Prostate gland (tissue), 2 donors: Measurements from ENCODE around the gene ATXN2.

Source experiments
- POLR2AphosphoS5 ChIP-seq: sonication (generic); formaldehyde crosslinking; IDR thresholded peaks from one replicate; pipeline ENCODE4 v1.6.1; 2017; ENCODE audit warnings: antibody characterized with exemption
- TF ChIP-seq, protein P1 (sequence below), 4 experiments: fragments of 200-600 bp in 2 of 4; fragments of 450-650 bp in 2 of 4; sonication (generic) in 2 of 4; IDR thresholded peaks; 1 replicate in 3 of 4; 2 replicates in 1 of 4; pipeline ENCODE4 v1.5.1; 2016 to 2019; ENCODE audit warnings: antibody characterized with exemption in 4 of 4, mild to moderate bottlenecking in 2 of 4, moderate library complexity in 2 of 4

DNA sequence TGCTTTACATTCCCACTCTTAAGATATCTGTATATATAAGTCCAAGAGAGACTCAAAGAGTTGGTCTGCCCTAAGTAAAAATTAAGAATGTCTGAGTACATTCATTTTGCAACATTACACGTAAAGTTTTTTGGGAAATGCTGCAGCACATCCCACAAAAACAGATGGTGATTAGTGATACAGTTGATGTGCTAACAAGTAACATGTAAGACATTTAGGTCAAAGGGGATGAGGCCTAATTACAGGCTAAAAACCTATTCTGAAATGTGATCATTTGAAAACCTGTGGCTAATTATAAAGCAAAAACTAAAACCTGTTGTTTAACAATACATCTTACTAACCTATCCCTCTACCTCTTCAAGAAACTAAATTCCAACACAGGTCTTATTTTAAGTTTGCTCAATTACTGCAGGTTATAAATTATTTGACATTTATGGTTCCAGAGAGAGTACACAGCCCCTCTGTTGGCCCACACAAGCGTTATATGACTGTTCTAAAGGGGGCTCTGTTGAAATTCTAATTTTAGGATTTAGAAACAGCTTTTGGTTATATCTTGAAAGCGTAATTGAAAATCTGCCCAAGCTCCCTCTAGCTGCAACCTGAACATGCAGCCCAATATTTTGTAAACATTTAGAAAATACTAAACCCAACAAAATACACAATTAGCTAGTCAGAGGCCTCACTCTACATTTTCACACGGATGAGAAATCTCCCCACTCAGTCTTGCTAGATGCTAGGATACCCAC, 43.7 kb upstream of the ATXN2 start:
- TF ChIP-seq, protein P1, sequence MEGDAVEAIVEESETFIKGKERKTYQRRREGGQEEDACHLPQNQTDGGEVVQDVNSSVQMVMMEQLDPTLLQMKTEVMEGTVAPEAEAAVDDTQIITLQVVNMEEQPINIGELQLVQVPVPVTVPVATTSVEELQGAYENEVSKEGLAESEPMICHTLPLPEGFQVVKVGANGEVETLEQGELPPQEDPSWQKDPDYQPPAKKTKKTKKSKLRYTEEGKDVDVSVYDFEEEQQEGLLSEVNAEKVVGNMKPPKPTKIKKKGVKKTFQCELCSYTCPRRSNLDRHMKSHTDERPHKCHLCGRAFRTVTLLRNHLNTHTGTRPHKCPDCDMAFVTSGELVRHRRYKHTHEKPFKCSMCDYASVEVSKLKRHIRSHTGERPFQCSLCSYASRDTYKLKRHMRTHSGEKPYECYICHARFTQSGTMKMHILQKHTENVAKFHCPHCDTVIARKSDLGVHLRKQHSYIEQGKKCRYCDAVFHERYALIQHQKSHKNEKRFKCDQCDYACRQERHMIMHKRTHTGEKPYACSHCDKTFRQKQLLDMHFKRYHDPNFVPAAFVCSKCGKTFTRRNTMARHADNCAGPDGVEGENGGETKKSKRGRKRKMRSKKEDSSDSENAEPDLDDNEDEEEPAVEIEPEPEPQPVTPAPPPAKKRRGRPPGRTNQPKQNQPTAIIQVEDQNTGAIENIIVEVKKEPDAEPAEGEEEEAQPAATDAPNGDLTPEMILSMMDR (IDR thresholded peaks at IDR 0.05), result peak in 2 of 4 experiments; percentile 15 to 19
- no peak for TF ChIP-seq POLR2AphosphoS5
